Activated T-cell treated with anti-CD3 and anti-CD28 coated beads, Interleukin-2, amount 50 U/mL, for 48 hours (primary cell): Measurements from ENCODE around the gene IRX3.

Source experiments
- DNase-seq, 2 experiments: peaks; one replicate each; pipeline ENCODE4 v3.0.0-alpha.2; 2020

The IRX3 gene

DNA sequence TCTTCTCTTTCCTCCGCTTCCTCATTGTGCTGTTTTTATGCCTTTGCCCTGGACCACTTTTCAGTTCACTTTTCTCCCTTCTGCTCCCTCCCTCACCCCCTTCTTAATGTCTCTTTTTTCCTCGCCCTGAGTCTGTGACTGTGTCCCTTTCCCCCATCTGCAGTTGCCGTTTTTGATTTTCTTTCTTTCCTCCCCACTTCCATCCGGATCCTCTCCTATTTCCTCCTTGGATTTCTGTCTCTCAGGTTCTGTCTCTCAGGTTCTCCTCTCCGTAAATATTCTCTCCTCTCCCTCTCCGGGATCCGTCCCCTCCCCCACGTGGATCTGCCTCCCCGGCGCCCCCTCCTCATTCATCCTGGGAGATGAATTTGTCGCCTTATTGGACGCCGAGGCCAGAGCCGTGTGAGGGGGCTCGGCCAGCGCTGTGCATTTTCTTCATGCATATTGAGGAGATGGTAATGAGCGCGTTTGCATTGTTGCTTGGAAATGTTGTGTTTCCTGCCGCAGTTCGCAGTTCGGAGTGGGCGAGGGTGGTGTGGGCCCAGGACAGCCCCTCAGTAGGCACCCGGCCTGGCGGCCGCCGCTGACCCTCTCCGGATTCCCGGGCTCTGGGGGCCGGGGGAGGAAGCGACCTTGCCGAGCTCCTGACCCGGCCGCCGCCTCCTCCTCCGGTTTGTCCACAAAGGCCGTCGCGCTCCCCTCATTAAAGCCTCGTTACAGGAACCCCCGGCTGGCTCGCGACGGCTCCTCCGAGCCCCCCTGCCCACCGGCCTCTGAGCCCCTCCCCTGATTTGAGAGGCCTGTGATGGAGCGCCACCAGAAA is 4.5 kb upstream of the IRX3 start:
- DNase-seq = peak; percentile 16 to 17

- peak; percentile 17 to 20 for DNase-seq
Measured at GRCh38 chr16:54289945-54290832, 3.6 kb upstream of the IRX3 start.

DNA sequence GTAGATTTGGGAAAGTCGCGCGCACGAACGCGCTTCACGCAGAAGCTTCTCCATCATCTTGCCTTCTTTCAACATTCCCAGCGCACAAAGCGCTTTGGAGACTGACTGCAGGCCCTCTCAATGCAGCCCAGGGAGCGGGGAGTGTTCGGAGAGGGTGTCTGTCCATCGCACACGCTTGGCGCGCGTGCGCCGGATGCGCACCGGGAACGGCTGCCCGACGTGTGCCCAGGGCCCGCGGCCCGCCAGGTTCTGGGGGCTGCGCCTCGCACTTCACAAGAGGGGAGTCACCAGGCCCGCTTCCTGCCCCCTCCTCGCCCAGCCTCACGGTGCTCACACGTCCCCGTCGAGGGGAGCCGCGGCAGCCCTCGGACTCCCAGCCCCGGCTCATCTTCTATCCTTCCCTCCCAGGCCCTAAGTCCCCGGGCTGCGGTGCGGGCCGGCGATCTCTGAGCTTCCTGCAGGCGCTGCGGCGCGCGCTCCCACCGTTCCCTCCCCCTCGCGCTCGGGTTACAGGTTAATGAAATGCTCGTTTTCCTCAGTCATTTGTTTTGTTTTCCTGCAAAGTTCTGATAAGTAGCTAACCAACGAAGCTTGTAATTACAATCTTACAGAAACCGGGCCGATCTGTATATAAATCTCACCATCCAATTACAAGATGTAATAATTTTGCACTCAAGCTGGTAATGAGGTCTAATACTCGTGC is 2.8 kb upstream of the IRX3 start:
- DNase-seq = peak; percentile 22 to 26

DNA sequence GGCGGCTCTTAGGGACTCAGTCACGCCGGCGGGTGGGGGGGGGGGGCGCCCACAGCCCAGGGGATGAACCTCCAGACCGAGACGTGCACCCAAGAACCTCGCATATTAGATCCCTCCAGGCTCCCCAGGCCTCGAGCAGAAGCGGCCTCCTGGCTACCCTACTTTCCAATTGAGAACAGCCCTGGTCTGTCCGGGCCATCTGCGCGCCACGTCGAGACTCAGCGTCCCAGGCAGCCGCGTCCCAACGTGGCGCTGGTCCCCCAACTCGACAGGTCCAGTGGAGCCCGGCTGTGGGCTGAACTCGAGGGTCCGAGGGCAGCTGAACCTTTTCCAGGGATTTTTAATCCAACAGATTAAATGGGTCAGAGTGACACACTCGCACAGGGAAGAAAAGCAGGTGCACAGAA is 2.3 kb upstream of the IRX3 start:
- DNase-seq = peak in 1 of 2 experiments; percentile 22

DNA sequence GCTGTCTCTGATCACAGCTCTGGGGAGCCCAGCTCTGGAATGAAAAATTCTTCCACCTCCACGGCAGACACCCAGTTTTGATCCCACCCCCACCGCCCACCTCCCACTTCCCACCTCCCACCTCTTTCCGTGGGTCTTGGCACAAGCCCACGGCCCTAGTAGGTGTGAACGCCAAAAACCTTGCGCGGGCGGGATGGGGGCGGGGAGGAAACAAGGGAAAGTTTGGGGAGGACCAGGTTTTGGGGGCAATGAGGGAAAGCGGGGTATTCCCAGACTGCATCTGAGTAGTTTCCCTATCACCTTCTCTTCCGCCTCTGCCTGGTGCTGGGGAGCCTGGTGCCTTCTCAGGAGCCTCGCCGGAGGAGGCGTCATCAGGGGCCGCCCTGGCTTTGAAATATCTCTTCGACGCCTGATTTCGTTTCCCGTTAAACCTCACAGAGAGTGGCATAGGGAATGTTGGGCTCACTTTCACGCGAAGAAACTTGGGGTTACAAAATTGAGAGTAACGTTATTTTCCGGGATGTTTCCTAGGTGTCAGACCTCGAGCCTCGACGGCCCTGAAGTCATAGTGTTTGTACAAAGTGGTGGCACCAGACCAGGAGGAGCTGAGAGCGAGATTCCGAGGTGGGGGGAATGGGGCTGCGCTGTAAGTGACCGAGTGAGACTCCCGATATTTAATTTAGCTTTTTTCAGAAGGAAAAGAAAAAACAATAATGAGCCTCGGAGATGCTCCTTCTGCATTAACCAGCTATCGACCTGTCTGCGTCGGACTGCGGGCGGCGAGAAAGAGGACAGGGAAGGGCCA is 1.6 kb upstream of the IRX3 start:
- DNase-seq = peak; percentile 18 to 19

DNA sequence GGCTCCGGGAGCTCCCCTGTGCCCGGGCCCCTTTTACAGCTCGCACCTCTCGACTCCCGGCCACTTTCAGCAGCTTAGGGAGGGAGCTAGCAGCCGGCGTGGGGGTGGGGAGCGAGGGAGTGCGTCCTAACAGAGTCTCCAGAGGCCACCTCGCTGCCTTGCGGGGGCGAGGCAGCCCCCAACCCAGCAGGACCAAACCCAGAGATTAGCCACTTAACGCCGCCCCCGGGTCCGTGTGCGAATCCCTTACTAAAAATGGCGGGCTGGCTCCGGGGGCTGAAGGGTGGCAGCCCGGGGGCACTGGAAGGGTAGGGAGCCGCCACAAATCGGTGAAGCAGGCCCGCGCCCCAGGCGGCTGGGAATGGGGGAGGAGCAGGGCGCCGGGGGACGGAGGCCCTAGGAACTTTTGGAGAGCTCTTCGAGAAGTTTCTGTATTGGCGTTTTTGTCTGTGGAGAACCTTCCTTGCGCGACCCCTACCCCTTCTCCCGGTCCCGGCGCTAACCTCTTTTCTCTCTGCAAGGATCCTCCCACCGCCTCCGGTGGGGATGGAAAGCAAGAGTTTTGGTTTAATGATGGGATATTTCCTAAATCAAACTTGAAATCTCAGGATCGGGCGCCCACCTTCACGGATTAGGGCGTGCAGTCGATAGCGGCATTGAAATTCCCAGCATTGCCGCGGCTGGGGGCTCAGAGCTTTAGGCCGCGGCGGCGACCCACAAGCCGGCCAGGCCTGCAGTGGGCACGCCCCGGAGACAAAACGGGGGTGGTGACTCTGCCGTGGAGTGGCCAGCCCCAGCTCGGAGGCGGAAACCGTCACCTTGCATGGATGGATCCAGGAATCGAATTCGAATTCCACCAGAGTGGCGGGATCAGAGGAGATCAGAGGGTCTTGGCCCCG is 793 bp upstream of the IRX3 start:
- peak; percentile 21 to 23 for DNase-seq

GRCh38 chr16:54286090-54286365 is 559 bp downstream of the IRX3 start:
- DNase-seq = peak; percentile 33 to 39

- peak; percentile 34 to 36 for DNase-seq
Measured at GRCh38 chr16:54285414-54286089, 1.0 kb downstream of the IRX3 start.

DNA sequence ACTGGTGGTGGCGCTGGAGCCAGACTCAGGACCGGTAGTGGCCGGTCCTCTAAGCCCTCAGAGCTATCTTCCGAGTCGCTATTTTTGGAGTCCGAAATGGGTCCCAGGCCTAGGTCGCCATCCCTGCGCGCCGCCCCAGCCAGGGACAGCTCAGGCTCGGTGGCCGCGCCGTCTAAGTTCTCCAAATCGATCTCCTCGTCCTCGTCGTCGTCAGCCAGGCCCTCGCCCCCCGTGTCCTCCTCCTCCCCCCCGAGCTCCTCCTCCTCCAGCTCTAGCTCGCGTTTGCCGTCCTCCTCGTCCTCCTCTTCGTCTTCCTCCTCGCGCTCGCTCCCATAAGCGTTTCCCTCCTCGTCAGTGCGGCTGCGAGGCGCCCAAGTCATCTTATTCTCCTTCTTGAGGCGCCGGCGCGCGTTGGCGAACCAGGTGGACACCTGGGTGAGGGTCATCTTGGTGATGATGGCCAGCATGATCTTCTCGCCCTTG is 1.6 kb downstream of the IRX3 start:
- DNase-seq = peak in 1 of 2 experiments; percentile 28

DNA sequence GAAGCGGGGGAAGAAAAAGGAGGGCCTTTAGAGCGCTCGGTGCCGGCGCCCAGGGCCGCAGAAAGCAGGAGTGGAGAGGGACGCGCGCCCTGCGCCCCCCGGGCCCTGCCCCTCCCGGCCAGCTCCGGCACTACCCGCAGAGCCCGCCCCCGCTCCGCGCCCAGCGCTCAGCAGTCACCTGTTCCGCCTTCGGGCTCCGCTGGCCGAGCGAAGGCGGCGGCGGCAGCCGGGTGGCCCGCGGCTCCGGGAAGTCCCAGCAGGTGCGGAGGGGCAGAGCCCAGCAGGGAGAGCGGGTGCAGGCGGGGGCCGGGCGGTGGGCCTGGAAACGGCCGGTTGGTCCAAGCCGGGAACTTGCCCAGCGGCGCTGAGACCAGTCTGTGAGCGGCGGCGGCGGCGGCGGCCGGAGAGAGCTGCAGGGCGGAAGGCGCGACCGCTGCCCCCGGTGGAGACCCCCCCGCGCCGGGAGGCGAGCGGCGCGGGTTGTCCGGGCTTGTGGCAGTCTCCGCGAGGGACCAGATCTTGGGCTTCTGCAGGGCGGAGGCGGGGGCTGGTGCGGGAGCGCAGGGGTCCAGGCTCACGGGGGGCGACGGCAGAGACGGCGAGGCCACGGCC is 2.2 kb downstream of the IRX3 start:
- DNase-seq = peak; percentile 16 to 26

GRCh38 chr16:54283725-54284318 is 2.8 kb downstream of the IRX3 start:
- DNase-seq = peak; percentile 22 to 25

DNA sequence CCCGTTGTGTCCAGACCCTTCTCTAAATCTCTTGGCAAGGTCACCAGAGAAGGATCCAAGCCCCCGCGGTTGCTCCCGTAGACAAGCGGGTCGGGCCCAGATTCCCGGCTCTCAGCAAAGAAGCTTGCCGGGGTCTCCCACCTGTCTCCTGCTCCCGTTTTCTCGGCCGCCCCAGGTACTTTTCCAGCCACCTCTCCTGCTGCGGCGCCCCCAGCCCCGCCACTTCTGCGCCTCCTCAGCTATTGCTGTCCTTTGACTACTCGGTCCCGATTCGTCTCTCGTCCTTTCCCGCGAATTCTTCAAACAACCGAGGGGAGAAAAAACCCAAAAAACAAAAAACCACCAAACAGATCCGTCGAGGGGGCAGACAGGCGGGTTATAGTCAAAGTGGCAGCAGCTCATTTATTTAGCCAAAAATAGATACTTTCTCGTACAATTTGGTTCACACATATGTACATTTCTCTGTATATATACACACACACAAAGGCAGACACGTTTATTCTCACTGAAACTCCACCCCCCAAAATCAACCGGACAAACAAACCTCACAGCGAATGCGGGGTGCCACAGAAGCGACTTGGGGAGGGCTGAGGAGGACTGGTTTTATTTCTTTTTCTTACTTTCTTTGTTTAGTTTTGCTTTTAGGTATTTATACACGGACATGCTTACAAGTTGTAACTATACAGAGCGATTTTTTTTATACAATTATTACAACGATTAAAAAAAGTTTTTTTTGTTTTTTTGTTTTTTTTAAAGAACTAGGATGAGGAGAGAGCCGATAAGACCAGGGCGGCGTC is 3.5 kb downstream of the IRX3 start:
- DNase-seq = peak; percentile 20 to 28

GRCh38 chr16:54282202-54282927 is 4.2 kb downstream of the IRX3 start:
- DNase-seq = peak; percentile 54 to 65

DNA sequence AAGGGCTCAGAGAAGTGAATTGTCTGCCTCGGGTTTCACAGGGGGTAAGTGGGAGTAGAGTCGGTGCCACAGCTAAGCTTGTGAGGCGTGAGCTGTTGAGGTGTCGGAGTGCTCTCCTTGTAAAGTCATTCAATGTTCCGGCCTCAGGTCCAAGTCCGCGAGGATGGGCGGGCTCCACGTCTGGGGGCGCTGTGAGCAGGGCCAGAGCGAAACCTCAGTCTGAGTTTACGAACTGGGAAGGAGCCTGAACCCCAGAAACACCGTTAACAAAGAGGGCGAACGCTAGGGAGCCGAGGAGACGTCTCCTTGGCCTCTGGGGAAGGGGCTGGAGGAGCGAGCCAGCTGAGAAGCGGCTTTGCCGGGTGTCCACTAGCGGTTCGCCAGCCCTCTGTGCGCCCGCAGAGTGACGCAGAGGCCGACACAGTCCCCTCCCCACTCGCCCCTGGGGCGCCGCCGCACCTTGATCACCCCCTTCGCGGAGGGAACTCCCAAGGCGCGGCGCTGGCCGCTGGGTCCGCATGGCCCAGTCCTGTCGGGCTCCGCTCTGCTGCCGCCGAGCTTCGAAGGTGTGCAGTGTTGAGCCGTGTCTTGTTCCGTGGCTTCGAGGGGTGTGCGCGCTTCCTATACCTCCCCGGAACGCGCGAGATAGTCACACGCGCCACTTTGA is 4.9 kb downstream of the IRX3 start:
- no peak for DNase-seq

- DNase-seq = no peak
Measured at GRCh38 chr16:54280751-54281150, 5.8 kb downstream of the IRX3 start.

DNA sequence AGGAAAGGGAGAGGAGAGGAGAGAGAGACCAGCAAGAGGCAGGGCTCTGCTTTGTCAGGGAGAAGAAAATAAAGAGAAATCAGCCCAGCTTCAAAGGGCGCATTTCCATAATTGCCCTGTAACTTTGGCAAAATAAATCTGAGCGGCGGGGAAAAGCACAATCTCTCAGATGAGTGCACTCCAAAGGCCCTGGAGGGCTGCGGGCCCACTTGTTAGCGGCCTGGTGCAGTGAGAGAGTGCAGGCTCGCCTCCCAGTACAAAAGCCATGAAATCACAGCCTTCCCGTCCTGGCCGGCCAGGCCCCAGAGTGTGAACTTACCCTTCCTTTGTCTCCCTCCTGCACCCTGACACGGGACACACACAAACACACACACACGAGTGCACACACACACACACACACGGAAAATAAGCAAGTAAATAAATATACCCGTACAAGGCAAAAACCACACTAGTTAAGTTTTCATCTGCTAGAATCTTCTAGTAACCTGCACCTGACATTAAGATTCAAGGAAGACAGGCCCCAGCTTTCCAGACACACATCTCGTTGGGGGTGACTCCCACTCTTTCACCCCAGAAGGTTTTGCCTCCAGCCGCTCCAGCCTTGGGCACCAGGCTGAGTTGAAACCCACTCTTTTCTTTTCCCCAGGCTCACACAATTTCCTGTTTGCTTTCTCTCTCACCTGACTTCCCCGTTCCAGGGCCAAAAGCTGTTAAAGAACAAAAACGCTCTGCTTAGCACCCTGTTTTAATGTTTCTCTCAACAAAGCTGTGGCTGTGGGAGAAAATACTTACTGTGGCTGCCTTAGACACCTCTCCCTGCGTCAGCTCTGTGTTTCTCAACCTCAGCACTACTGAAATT is 8.5 kb downstream of the IRX3 start:
- DNase-seq = no peak

DNA sequence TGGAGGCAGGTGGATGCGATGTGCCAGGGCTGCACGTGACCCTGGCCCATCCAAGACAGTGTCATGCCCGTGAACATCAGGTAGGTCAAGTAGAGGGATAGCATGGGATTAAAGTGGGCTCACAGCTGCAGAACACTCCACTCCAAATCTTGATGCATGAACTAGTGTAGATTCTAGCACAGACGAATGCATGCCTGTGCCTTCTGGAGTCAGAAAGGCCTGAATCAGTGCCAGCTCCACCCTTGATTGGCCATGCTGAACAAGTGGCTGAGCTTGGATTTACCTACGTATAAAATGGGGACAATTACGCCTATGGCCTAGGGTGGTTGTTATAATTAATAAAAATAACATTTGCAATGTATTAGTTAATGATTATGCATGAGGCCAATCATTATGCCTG is 10.6 kb downstream of the IRX3 start:
- DNase-seq = no peak
